ENCODE results near the gene MYO18B. TPM values are rescaled to one million over a fixed set of nuclear protein-coding genes. Genes with fewer than 3 reads are reported as not detected.

The MYO18B gene
- total and polyA plus RNA-seq, 9 donors: 0.02 to 0.23 (median 0.10) TPM; not detected in 5

DNA sequence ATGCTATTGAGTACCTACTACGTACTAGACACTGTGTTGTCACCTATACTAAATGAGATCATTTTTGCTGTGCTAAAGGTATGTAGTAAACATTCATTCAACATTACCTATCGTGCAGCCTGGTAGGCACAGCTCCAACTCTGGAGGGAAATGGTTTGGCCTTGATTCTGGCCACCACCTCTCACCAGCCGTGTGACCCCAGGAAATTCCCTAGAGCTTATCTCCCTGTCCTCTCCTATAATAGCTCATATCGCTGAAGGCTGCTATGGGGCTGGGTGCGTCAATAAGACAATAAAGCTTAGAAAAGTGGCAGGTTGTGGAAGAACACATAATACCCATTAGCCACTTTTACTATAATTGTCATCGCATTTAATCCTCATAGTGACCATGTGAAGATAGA is 107.5 kb downstream of the MYO18B start:
- WGBS, 3 donors: 51 to 76% (median 65%) methylated on average over 6 of the region's 6 CpGs
- Histone ChIP-seq H3K4me1 (ENCODE audit: insufficient read depth) (no peaks in the 10 kb centered on the region), H3K27ac (no peak overlapping the region), H3K4me3 (no peak overlapping the region), H3K27me3 (no peaks in the 10 kb centered on the region), H3K9me3 (no peaks in the 10 kb centered on the region), H3K36me3 (no peaks in the 10 kb centered on the region)
- no peak for DNase-seq
- intact Hi-C loops (cut with DNase I): no loop called here
- TF ChIP-seq EP300 (IDR thresholded peaks at IDR 0.05): no peak
- no peak for TF ChIP-seq CTCF (IDR thresholded peaks at IDR 0.05)
- TF ChIP-seq POLR2A (IDR thresholded peaks at IDR 0.05): no peak

DNA sequence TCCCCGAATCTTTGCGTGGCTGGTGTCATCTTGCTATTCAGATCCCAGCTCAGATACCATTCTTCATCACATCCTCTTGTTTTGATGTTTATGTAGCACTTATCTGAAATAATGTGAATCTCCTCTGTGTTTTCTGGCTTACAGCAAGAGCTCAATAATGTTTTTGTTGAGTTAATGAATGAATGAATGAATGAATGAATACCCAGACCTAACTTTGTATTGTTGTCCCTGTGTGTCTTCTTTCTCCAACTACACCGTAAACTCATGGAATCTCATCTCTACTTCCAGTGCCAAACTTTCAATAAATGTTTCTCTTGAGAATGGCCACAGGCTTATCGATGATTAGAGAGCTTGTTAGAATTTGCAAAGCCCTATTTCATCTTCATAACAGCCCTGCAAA is 110.2 kb downstream of the MYO18B start:
- no peaks in the 10 kb centered on the region for H3K9me3 ChIP-seq
- TF ChIP-seq EP300 (IDR thresholded peaks at IDR 0.05) (no peak), POLR2A (IDR thresholded peaks at IDR 0.05) (no peak), CTCF (IDR thresholded peaks at IDR 0.05) (no peak)

DNA sequence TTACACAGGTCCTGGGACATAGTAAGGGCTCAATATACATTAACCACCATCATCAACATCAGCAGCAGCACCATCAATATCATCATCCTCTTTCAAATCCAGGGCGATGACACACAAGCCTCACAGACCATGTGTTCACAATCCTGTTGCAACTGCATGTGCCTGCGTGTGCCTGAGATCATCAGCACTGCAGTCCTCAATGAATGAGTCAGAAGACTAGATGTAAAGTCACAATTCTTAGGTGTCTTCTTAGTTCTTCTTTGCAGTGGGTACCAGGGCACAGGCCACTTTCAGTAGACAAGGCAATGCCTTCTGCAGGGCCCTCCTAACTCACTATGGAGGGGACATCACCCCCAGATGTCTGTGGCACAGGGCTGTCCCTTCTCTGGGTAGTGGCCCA is 111.1 kb downstream of the MYO18B start:
- intact Hi-C loops (cut with DNase I): no loop called here
- DNase-seq: no peak
- Histone ChIP-seq H3K27me3 (no peaks in the 10 kb centered on the region), H3K4me3 (no peak overlapping the region), H3K36me3 (no peaks in the 10 kb centered on the region), H3K4me1 (ENCODE audit: insufficient read depth) (no peaks in the 10 kb centered on the region), H3K27ac (no peak overlapping the region), H3K9me3 (no peaks in the 10 kb centered on the region)
- WGBS, 3 donors: 75 to 88% (median 83%) methylated on average over 2 of the region's 2 CpGs
- TF ChIP-seq EP300 (IDR thresholded peaks at IDR 0.05): no peak
- no peak for TF ChIP-seq POLR2A (IDR thresholded peaks at IDR 0.05)
- no peak for TF ChIP-seq CTCF (IDR thresholded peaks at IDR 0.05)

More for the DNA sequence above, 110.2 kb downstream of the MYO18B start:
- 83 to 93% (median 90%) methylated on average over 4 of the region's 4 CpGs for WGBS, 3 donors
- no peak for DNase-seq
- Histone ChIP-seq H3K4me3 (no peak overlapping the region), H3K27me3 (no peaks in the 10 kb centered on the region), H3K36me3 (no peaks in the 10 kb centered on the region), H3K27ac (no peak overlapping the region), H3K4me1 (ENCODE audit: insufficient read depth) (no peaks in the 10 kb centered on the region)
- intact Hi-C loops (cut with DNase I): no loop called here

DNA sequence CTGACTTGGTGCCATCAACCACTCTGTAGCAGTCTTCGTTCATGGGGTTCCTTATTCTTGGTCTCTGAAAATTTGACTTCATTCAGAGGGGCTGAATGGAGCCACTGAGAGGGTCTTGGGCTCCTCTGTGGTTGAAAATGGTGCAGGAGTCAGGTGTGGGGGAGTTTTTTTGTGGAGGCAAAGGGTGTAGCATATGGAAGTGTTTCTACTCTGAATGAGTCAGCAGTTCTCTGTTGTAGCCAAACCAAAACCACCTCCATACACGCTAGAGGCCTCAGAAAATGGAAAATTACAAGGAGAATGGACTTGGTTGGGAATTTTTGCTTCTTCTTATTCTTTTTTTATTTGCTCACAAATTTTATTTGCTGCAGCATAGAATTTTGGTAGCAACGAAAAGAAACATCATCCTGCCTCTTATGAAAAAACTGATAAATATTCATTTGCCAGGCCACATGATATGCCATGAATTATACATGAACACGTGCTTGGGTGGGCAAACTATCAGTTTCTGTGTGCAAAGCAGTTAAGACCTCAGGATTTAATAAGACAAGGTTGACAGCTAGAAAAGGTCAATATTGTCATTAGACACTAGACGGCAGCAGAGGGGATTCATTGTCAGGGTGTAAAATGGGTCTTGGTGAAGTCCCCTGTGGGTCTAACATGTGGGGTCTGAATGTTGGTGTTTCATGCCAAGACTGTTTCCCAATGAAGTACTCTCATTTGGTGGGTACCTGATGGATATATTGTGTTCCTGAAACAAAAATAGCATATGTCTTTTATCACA is 111.7 kb downstream of the MYO18B start:
- H3K36me3 ChIP-seq: no peaks in the 10 kb centered on the region
- H3K9me3 ChIP-seq: no peaks in the 10 kb centered on the region
- intact Hi-C loops (cut with DNase I): no loop called here
- H3K4me1 ChIP-seq (ENCODE audit: insufficient read depth): no peaks in the 10 kb centered on the region
- no peak for DNase-seq
- TF ChIP-seq EP300 (IDR thresholded peaks at IDR 0.05) (no peak), POLR2A (IDR thresholded peaks at IDR 0.05) (no peak), CTCF (IDR thresholded peaks at IDR 0.05) (no peak)
- 34 to 40% (median 36%) methylated on average over 5 of the region's 5 CpGs for WGBS, 3 donors
- no peaks in the 10 kb centered on the region for H3K27me3 ChIP-seq
- H3K4me3 ChIP-seq: no peak overlapping the region
- no peak overlapping the region for H3K27ac ChIP-seq

Data from ovary (tissue), 9 donors.